ENCODE data around the gene TIMP4.

GRCh38 chr3:12148183-12148940 is 10.3 kb downstream of the TIMP4 start:
- TF ChIP-seq CTCF (IDR thresholded peaks at IDR 0.05), result no peak
- no peak for TF ChIP-seq POLR2A (IDR thresholded peaks at IDR 0.05)
- TF ChIP-seq POLR2AphosphoS5 (IDR thresholded peaks at IDR 0.05; ENCODE audit: insufficient read depth in 1 of 2, low read depth in 1 of 2), result no peak

All from vagina (tissue), 2 donors.